ENCODE results near the gene PARVB. TPM values are rescaled to one million over a fixed set of nuclear protein-coding genes. Genes with fewer than 3 reads are reported as not detected.

Gene PARVB
- total RNA-seq, 2 donors from 2014 or later = 43.8 to 86.5 TPM

DNA sequence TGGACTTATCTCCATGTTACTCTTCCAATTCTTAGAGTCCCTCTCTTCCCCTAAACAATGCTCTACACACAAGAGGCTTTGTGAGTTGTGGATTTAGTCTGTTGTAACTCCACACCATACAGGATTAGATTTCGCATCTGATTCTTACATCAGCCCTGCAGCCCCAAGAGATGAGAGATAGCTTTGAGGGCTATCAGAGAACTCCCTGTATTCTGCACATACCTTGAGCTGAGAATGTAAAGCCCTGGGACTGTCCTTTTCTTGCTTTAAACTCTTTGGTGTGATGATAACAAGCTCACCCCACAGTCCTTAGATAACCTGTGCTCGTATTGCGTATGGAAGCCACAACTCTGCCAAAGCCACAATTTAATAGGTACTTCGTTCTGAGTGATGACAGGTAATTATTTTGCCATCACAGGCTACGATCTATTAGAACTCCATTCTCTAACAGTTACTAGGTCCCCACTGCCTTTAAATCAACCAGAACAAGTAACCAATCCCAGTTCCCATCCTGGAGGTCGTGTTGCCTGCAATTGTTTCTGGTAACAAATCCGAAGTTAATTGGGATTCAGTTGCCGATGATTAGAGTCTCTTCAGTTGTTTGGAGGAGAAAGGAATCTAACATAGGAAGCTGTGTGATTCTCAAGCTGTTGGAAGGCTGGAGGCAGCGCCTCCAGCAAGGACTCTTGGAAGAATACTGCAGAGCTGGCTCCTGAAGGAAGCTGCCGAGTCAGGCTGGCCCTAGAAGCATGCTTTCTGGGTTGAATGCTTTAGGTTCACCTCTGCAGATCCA is 155.3 kb downstream of the PARVB start:
- TF ChIP-seq CTCF (IDR thresholded peaks at IDR 0.05) = no peak
- no peak overlapping the region for H3K27ac ChIP-seq
- H3K27me3 ChIP-seq = no peaks in the 10 kb centered on the region
- no peaks in the 10 kb centered on the region for H3K4me1 ChIP-seq
- no peaks in the 10 kb centered on the region for H3K9me3 ChIP-seq
- H3K36me3 ChIP-seq = no peaks in the 10 kb centered on the region
- no peak for DNase-seq (ENCODE audit: low spot score)
- H3K4me3 ChIP-seq = no peak overlapping the region

DNA sequence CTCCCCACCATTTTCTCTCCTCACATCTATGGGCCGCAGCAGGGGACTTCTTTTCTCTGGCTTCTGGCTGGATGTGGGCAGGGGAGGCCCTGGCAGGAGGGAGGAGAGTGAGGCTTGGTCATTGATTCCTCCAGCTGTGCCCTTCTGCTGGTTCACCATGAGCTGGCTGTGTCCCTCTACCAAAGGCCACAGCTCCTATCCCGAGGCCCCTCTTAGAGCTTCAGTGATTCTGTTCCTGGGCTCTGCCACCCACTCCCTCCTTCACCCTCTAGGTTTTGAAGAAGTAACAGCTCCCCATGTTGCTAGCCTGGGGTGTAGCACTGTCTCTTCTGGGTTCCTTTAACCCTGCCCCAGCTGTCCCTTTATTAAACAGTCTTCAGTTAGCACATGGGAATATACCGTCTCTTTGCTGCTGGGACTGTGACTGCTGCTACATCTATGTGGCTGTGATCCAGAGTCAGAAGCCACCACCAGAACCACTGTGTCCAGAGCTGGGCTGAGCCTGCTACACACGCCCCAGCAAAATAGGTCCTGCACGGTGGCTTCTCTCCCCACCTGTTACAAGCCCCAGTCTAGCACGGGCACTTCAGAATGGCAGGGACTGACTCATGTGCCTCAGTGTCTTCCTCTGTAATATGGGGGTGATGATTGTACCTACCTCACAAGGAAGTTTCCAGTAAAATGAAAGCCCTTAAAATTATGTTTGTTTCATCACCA is 156.0 kb downstream of the PARVB start:
- H3K27ac ChIP-seq = no peak overlapping the region

DNA sequence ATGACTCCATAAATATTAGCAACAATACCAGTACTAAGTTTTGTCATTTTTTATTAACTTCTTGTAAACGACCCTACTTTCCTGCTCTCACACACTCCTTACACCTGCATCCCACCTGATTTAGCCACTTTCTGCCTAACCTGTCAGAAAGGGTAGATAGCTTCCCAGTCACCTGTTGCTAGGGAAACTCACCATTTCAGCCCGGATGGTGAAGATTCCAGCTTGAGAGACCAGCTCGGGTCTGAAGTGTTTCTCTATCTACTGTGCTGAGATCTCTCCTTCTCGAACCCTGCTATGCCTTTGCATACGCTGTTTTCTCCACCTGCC is 156.6 kb downstream of the PARVB start, which contains the start of gene PARVG:
TSS of gene PARVG (plus strand) at position 220 of the 327 bp plus-strand sequence. CDS start 2,405 bp downstream, outside the sequence.
- no peaks in the 10 kb centered on the region for H3K9me3 ChIP-seq
- peak within 1 kb of the TSS; percentile 58 to 64 for H3K27ac ChIP-seq
- H3K4me3 ChIP-seq = peak within 1 kb of the TSS in 1 of 2 donors; percentile 30
- no peaks in the 10 kb centered on the region for H3K4me1 ChIP-seq
- no peaks in the 10 kb centered on the region for H3K36me3 ChIP-seq
- DNase-seq (ENCODE audit: low spot score) = no peak
- TF ChIP-seq CTCF (IDR thresholded peaks at IDR 0.05) = no peak
- H3K27me3 ChIP-seq = no peaks in the 10 kb centered on the region

More for the DNA sequence above, 156.0 kb downstream of the PARVB start:
- no peak for TF ChIP-seq CTCF (IDR thresholded peaks at IDR 0.05)
- DNase-seq (ENCODE audit: low spot score) = no peak
- Histone ChIP-seq H3K4me1 (no peaks in the 10 kb centered on the region), H3K27me3 (no peaks in the 10 kb centered on the region), H3K4me3 (no peak overlapping the region), H3K9me3 (no peaks in the 10 kb centered on the region), H3K36me3 (no peaks in the 10 kb centered on the region)

DNA sequence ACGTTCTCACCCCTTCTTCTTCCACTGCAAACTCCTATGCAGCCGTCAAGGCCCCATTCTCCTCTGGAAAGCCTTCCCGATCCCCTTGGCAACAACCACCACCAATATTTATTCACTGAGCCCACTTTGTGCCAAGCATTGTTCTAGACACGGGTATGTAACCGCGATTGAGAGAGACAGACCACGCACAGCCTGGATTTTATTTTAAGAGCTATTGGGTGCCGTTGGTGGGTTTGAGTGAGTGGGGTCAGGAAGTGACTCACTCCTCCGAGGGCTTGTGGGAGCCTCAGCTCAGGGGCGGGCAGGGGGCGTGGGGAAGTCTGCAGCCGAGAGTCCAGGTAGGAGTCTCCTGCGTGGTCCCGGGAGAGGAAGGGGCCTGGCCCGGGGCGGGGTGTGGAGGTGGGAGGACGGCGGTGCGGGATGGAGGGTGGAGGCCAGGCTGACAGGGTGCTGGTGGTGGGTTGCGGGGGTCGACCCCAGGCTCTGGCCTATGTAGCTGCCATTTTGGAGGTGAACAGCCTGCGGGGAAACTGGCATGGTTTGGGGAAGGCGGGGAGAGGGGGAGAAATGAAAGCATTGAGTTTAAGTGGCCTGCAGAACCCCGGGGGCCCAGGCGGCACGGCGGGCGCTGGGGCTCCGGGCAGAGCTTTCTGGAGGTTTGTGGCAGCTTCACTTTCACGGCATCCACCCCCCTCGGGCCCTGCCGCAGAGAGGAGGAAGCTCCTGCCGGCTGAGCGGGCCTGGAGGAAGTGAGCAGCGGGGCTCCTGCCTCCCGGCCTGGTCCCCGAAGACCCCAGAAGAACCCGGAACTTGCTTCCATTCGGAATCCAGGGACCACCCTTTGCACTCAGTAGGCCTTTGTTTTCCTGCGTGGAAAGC is 157.2 kb downstream of the PARVB start:
- H3K4me3 ChIP-seq = peak overlapping the region in 1 of 2 donors; percentile 30
- no peaks in the 10 kb centered on the region for H3K27me3 ChIP-seq
- H3K36me3 ChIP-seq = no peaks in the 10 kb centered on the region
- H3K27ac ChIP-seq = peak overlapping the region; percentile 58 to 64
- H3K4me1 ChIP-seq = no peaks in the 10 kb centered on the region
- H3K9me3 ChIP-seq = no peaks in the 10 kb centered on the region
- no peak for DNase-seq (ENCODE audit: low spot score)
- no peak for TF ChIP-seq CTCF (IDR thresholded peaks at IDR 0.05)

DNA sequence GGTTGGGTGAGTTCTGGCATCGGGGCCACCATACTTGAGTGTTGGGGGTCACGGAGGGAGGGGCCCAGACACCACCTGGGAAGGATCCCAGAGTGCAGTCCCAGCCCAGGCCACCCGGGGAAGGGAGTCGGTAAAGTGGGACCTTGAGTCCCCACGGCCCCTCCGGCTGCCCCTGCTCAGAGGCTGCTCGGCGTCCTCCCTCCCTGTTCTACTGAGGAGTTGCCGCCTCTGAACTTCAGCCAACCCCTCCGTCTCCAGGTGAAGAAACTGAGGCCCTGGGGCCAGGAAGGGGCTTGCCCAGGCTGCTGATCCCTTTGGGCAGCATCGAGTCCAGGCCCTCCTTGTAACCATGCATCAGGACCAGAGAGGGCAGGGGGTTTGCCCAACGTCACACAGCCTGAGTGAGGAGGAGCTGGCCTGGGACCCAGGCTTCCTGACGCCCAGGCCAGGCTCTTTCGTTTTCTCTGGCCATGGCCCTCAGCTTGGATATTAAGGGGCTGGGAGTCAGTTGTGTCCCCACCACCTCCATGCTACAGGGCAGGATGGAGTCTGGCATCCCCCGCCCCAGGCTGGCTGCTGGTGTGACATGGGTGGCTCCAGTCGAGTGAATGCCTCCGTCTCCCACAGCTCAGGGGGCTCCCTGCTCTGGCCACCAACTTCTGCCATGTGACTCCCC is 157.9 kb downstream of the PARVB start:
- DNase-seq (ENCODE audit: low spot score) = no peak
- peak overlapping the region in 1 of 2 donors; percentile 30 for H3K4me3 ChIP-seq

More for the DNA sequence above, 157.9 kb downstream of the PARVB start:
- Histone ChIP-seq H3K9me3 (no peaks in the 10 kb centered on the region), H3K4me1 (no peaks in the 10 kb centered on the region), H3K27me3 (no peaks in the 10 kb centered on the region), H3K36me3 (no peaks in the 10 kb centered on the region), H3K27ac (peak overlapping the region; percentile 58 to 64)
- no peak for TF ChIP-seq CTCF (IDR thresholded peaks at IDR 0.05)

Data from right atrium auricular region (tissue), 2 donors.